ENCODE results near the gene POPDC2. TPM values are rescaled to one million over a fixed set of nuclear protein-coding genes. Genes with fewer than 3 reads are reported as not detected.

The POPDC2 gene
- polyA plus RNA-seq, 4 donors: 1.8 to 8.6 (median 3.3) TPM

- peaks cover 0 to 6% (median 0%) of the 10 kb centered on the region in 3 donors for H3K36me3 ChIP-seq (ENCODE audit: control insufficient read depth in 3 of 3, insufficient read depth in 2 of 3, low read depth in 1 of 3, low read length in 3 of 3)
- no peaks in the 10 kb centered on the region for H3K27me3 ChIP-seq (ENCODE audit: control insufficient read depth in 3 of 3, insufficient read depth in 3 of 3, low read length in 3 of 3)
- WGBS, 3 donors: 86 to 89% (median 88%) methylated on average over 9 of the region's 9 CpGs
- no peak for FAIRE-seq
- no peak overlapping the region for H3K4me3 ChIP-seq (ENCODE audit: low read depth in 1 of 3, low read length in 3 of 3)
- H3K4me1 ChIP-seq (ENCODE audit: control insufficient read depth in 3 of 3, insufficient read depth in 2 of 3, low read depth in 1 of 3, low read length in 2 of 3): no peaks in the 10 kb centered on the region
- no peak for DNase-seq
- H3K9me3 ChIP-seq (ENCODE audit: control insufficient read depth in 2 of 2, insufficient read depth in 1 of 2, low read depth in 1 of 2, low read length in 1 of 2): peaks cover 0 to 4% of the 10 kb centered on the region in 2 donors
- no peak overlapping the region for H3K27ac ChIP-seq (ENCODE audit: low read depth in 1 of 3, low read length in 2 of 3)
Observed at GRCh38 chr3:119624002-119624720, 36.2 kb downstream of the POPDC2 start.

GRCh38 chr3:119620899-119621298 is 39.5 kb downstream of the POPDC2 start:
- 91 to 98% (median 96%) methylated on average over 5 of the region's 5 CpGs for WGBS, 3 donors
- Histone ChIP-seq H3K4me1 (ENCODE audit: control insufficient read depth in 3 of 3, insufficient read depth in 2 of 3, low read depth in 1 of 3, low read length in 2 of 3) (no peaks in the 10 kb centered on the region), H3K27me3 (ENCODE audit: control insufficient read depth in 3 of 3, insufficient read depth in 3 of 3, low read length in 3 of 3) (no peaks in the 10 kb centered on the region), H3K27ac (ENCODE audit: low read depth in 1 of 3, low read length in 2 of 3) (no peak overlapping the region), H3K4me3 (ENCODE audit: low read depth in 1 of 3, low read length in 3 of 3) (no peak overlapping the region), H3K9me3 (ENCODE audit: control insufficient read depth in 2 of 2, insufficient read depth in 1 of 2, low read depth in 1 of 2, low read length in 1 of 2) (peaks cover 0 to 4% of the 10 kb centered on the region in 2 donors), H3K36me3 (ENCODE audit: control insufficient read depth in 3 of 3, insufficient read depth in 2 of 3, low read depth in 1 of 3, low read length in 3 of 3) (peaks cover 0 to 6% (median 0%) of the 10 kb centered on the region in 3 donors)
- no peak for DNase-seq
- no peak for FAIRE-seq

GRCh38 chr3:119619094-119619493 is 41.3 kb downstream of the POPDC2 start:
- Histone ChIP-seq H3K27me3 (ENCODE audit: control insufficient read depth in 3 of 3, insufficient read depth in 3 of 3, low read length in 3 of 3) (no peaks in the 10 kb centered on the region), H3K4me3 (ENCODE audit: low read depth in 1 of 3, low read length in 3 of 3) (no peak overlapping the region), H3K27ac (ENCODE audit: low read depth in 1 of 3, low read length in 2 of 3) (no peak overlapping the region), H3K36me3 (ENCODE audit: control insufficient read depth in 3 of 3, insufficient read depth in 2 of 3, low read depth in 1 of 3, low read length in 3 of 3) (peaks cover 0 to 4% (median 0%) of the 10 kb centered on the region in 3 donors), H3K4me1 (ENCODE audit: control insufficient read depth in 3 of 3, insufficient read depth in 2 of 3, low read depth in 1 of 3, low read length in 2 of 3) (no peaks in the 10 kb centered on the region), H3K9me3 (ENCODE audit: control insufficient read depth in 2 of 2, insufficient read depth in 1 of 2, low read depth in 1 of 2, low read length in 1 of 2) (peaks cover 0 to 4% of the 10 kb centered on the region in 2 donors)
- WGBS, 3 donors: 75 to 80% (median 77%) methylated on average over 7 of the region's 7 CpGs
- DNase-seq (no peak), FAIRE-seq (no peak)

GRCh38 chr3:119616056-119616455 is 44.3 kb downstream of the POPDC2 start:
- no peaks in the 10 kb centered on the region for H3K4me1 ChIP-seq (ENCODE audit: control insufficient read depth in 3 of 3, insufficient read depth in 2 of 3, low read depth in 1 of 3, low read length in 2 of 3)
- WGBS, 3 donors: 80 to 86% (median 85%) methylated on average over 4 of the region's 4 CpGs
- H3K4me3 ChIP-seq (ENCODE audit: low read depth in 1 of 3, low read length in 3 of 3): no peak overlapping the region
- no peak overlapping the region for H3K27ac ChIP-seq (ENCODE audit: low read depth in 1 of 3, low read length in 2 of 3)
- FAIRE-seq (no peak), DNase-seq (no peak)
- H3K36me3 ChIP-seq (ENCODE audit: control insufficient read depth in 3 of 3, insufficient read depth in 2 of 3, low read depth in 1 of 3, low read length in 3 of 3): peaks cover 0 to 2% (median 0%) of the 10 kb centered on the region in 3 donors
- H3K27me3 ChIP-seq (ENCODE audit: control insufficient read depth in 3 of 3, insufficient read depth in 3 of 3, low read length in 3 of 3): no peaks in the 10 kb centered on the region
- H3K9me3 ChIP-seq (ENCODE audit: control insufficient read depth in 2 of 2, insufficient read depth in 1 of 2, low read depth in 1 of 2, low read length in 1 of 2): no peaks in the 10 kb centered on the region

GRCh38 chr3:119613872-119614271 is 46.5 kb downstream of the POPDC2 start:
- FAIRE-seq: no peak
- no peaks in the 10 kb centered on the region for H3K36me3 ChIP-seq (ENCODE audit: control insufficient read depth in 3 of 3, insufficient read depth in 2 of 3, low read depth in 1 of 3, low read length in 3 of 3)
- DNase-seq: no peak
- H3K27me3 ChIP-seq (ENCODE audit: control insufficient read depth in 3 of 3, insufficient read depth in 3 of 3, low read length in 3 of 3): no peaks in the 10 kb centered on the region
- no peaks in the 10 kb centered on the region for H3K9me3 ChIP-seq (ENCODE audit: control insufficient read depth in 2 of 2, insufficient read depth in 1 of 2, low read depth in 1 of 2, low read length in 1 of 2)
- WGBS, 3 donors: 90 to 96% (median 95%) methylated on average over 4 of the region's 4 CpGs
- no peak overlapping the region for H3K27ac ChIP-seq (ENCODE audit: low read depth in 1 of 3, low read length in 2 of 3)
- no peaks in the 10 kb centered on the region for H3K4me1 ChIP-seq (ENCODE audit: control insufficient read depth in 3 of 3, insufficient read depth in 2 of 3, low read depth in 1 of 3, low read length in 2 of 3)
- H3K4me3 ChIP-seq (ENCODE audit: low read depth in 1 of 3, low read length in 3 of 3): no peak overlapping the region

GRCh38 chr3:119613201-119613600 is 47.2 kb downstream of the POPDC2 start:
- Histone ChIP-seq H3K9me3 (ENCODE audit: control insufficient read depth in 2 of 2, insufficient read depth in 1 of 2, low read depth in 1 of 2, low read length in 1 of 2) (no peaks in the 10 kb centered on the region), H3K27ac (ENCODE audit: low read depth in 1 of 3, low read length in 2 of 3) (no peak overlapping the region), H3K36me3 (ENCODE audit: control insufficient read depth in 3 of 3, insufficient read depth in 2 of 3, low read depth in 1 of 3, low read length in 3 of 3) (no peaks in the 10 kb centered on the region), H3K27me3 (ENCODE audit: control insufficient read depth in 3 of 3, insufficient read depth in 3 of 3, low read length in 3 of 3) (no peaks in the 10 kb centered on the region), H3K4me3 (ENCODE audit: low read depth in 1 of 3, low read length in 3 of 3) (no peak overlapping the region), H3K4me1 (ENCODE audit: control insufficient read depth in 3 of 3, insufficient read depth in 2 of 3, low read depth in 1 of 3, low read length in 2 of 3) (no peaks in the 10 kb centered on the region)
- FAIRE-seq: no peak
- 76 to 100% (median 96%) methylated on average over 1 of the region's 1 CpG for WGBS, 3 donors
- no peak for DNase-seq

GRCh38 chr3:119611664-119612063 is 48.7 kb downstream of the POPDC2 start:
- no peak for DNase-seq
- Histone ChIP-seq H3K27me3 (ENCODE audit: control insufficient read depth in 3 of 3, insufficient read depth in 3 of 3, low read length in 3 of 3) (no peaks in the 10 kb centered on the region), H3K36me3 (ENCODE audit: control insufficient read depth in 3 of 3, insufficient read depth in 2 of 3, low read depth in 1 of 3, low read length in 3 of 3) (peaks cover 0 to 3% (median 0%) of the 10 kb centered on the region in 3 donors), H3K27ac (ENCODE audit: low read depth in 1 of 3, low read length in 2 of 3) (no peak overlapping the region), H3K9me3 (ENCODE audit: control insufficient read depth in 2 of 2, insufficient read depth in 1 of 2, low read depth in 1 of 2, low read length in 1 of 2) (no peaks in the 10 kb centered on the region), H3K4me1 (ENCODE audit: control insufficient read depth in 3 of 3, insufficient read depth in 2 of 3, low read depth in 1 of 3, low read length in 2 of 3) (no peaks in the 10 kb centered on the region), H3K4me3 (ENCODE audit: low read depth in 1 of 3, low read length in 3 of 3) (no peak overlapping the region)
- WGBS, 3 donors: 96 to 100% (median 97%) methylated on average over 1 of the region's 1 CpG
- FAIRE-seq: no peak

GRCh38 chr3:119609301-119609700 is 51.1 kb downstream of the POPDC2 start:
- peak in 1 of 2 donors; percentile 19 for DNase-seq
- FAIRE-seq: no peak
- Histone ChIP-seq H3K27me3 (ENCODE audit: control insufficient read depth in 3 of 3, insufficient read depth in 3 of 3, low read length in 3 of 3) (no peaks in the 10 kb centered on the region), H3K27ac (ENCODE audit: low read depth in 1 of 3, low read length in 2 of 3) (peak overlapping the region in 1 of 3 donors; percentile 58), H3K4me3 (ENCODE audit: low read depth in 1 of 3, low read length in 3 of 3) (no peak overlapping the region), H3K4me1 (ENCODE audit: control insufficient read depth in 3 of 3, insufficient read depth in 2 of 3, low read depth in 1 of 3, low read length in 2 of 3) (no peaks in the 10 kb centered on the region), H3K9me3 (ENCODE audit: control insufficient read depth in 2 of 2, insufficient read depth in 1 of 2, low read depth in 1 of 2, low read length in 1 of 2) (no peaks in the 10 kb centered on the region), H3K36me3 (ENCODE audit: control insufficient read depth in 3 of 3, insufficient read depth in 2 of 3, low read depth in 1 of 3, low read length in 3 of 3) (peaks cover 0 to 3% (median 0%) of the 10 kb centered on the region in 3 donors)
- whole genome bisulfite sequencing, 3 donors: 26 to 58% (median 56%) methylated on average over 6 of the region's 6 CpGs

All from small intestine (tissue), 7 donors.